H1 (cell line): ENCODE results near the gene DPF3. TPM values are rescaled to one million over a fixed set of nuclear protein-coding genes. Genes with fewer than 3 reads are reported as not detected.

Source experiments
- CTCF ChIA-PET: fragments of 300-600 bp; sonication (Branson Sonifier 250); formaldehyde crosslinking; loops from one replicate; lab custom pipeline; 2021; ENCODE audit not compliant: partially characterized antibody; lab: Charles Lee
- POLR2A ChIA-PET: fragments of 300-600 bp; sonication (Branson Sonifier 250); formaldehyde crosslinking; loops from one replicate; lab custom pipeline; 2021; ENCODE audit warnings: inconsistent platforms; ENCODE audit not compliant: partially characterized antibody; lab: Charles Lee
- DNase-seq, 2 experiments: peaks; one replicate each; pipeline versions ENCODE4 v3.0.0 to v3.0.0-alpha.2; 2010 to 2022; ENCODE audit warnings: low spot score in 2 of 2, low read depth in 1 of 2, mixed read lengths in 1 of 2
- FAIRE-seq: peaks from 2 replicates; lab custom pipeline; 2011; peaks lifted over from hg19 to GRCh38; lab: Jason Lieb, UNC
- H2AFZ ChIP-seq: 2 replicates; pipeline ENCODE4 v1.8.1; 2012; ENCODE audit warnings: low read length, inconsistent platforms
- H2AK5ac ChIP-seq: 2 replicates; pipeline ENCODE4 v1.6.1; 2013; ENCODE audit warnings: low read depth, low read length
- H2BK120ac ChIP-seq: replicated peaks from 2 replicates; pipeline ENCODE3; 2013; ENCODE audit warnings: low read depth, low read length, inconsistent platforms
- H2BK12ac ChIP-seq: 2 replicates; pipeline ENCODE4 v1.6.1; 2013; ENCODE audit warnings: low read depth, low read length
- H2BK15ac ChIP-seq: 2 replicates; pipeline ENCODE4 v1.6.1; 2013; ENCODE audit warnings: low read length
- H2BK20ac ChIP-seq: 2 replicates; pipeline ENCODE4 v1.6.1; 2013; ENCODE audit warnings: low read length
- H2BK5ac ChIP-seq: 2 replicates; pipeline ENCODE4 v1.6.1; 2013; ENCODE audit warnings: low read depth, low read length
- H3K14ac ChIP-seq: 2 replicates; pipeline ENCODE4 v1.6.1; 2013; ENCODE audit warnings: inconsistent platforms; ENCODE audit not compliant: insufficient read length
- H3K18ac ChIP-seq: 2 replicates; pipeline ENCODE4 v1.6.1; 2013; ENCODE audit warnings: low read length; ENCODE audit errors: extremely low read depth
- H3K23ac ChIP-seq: 2 replicates; pipeline ENCODE4 v1.6.1; 2013; ENCODE audit warnings: inconsistent platforms; ENCODE audit not compliant: insufficient read length
- H3K23me2 ChIP-seq: 2 replicates; pipeline ENCODE4 v1.6.1; 2013; ENCODE audit warnings: low read depth, low read length
- H3K27ac ChIP-seq: 2 replicates; pipeline ENCODE4 v1.6.1; 2011; ENCODE audit warnings: low read depth, low read length, inconsistent platforms
- H3K27me3 ChIP-seq, 4 experiments: replicated peaks in 1 of 4; 1 replicate in 1 of 4; 2 replicates in 3 of 4; pipeline versions ENCODE4 v1.6.1 to v1.8.1; 2011 to 2013; ENCODE audit warnings: low read length in 3 of 4, mild to moderate bottlenecking in 3 of 4, inconsistent platforms in 2 of 4, mixed read lengths in 2 of 4, moderate library complexity in 1 of 4; ENCODE audit not compliant: control insufficient read depth in 3 of 4, insufficient read depth in 3 of 4; ENCODE audit errors: extremely low read depth in 1 of 4
- H3K36me3 ChIP-seq, 4 experiments: 2 replicates each; pipeline versions ENCODE4 v1.6.1 to v1.8.1; 2011 to 2013; ENCODE audit warnings: mild to moderate bottlenecking in 4 of 4, low read length in 3 of 4, moderate library complexity in 2 of 4, control low read depth in 1 of 4, inconsistent platforms in 1 of 4; ENCODE audit not compliant: insufficient read depth in 4 of 4, control insufficient read depth in 2 of 4
- H3K4ac ChIP-seq: replicated peaks from 2 replicates; pipeline ENCODE3; 2013; ENCODE audit warnings: low read length, low read depth, mixed read lengths, inconsistent platforms; ENCODE audit not compliant: insufficient read length
- H3K4me1 ChIP-seq, 4 experiments: replicated peaks in 1 of 4; 1 replicate in 1 of 4; 2 replicates in 3 of 4; pipeline versions ENCODE4 v1.6.1 to v1.8.1; 2011 to 2013; ENCODE audit warnings: low read length in 3 of 4, inconsistent platforms in 2 of 4, mixed read lengths in 1 of 4; ENCODE audit not compliant: insufficient read depth in 4 of 4, control insufficient read depth in 3 of 4
- H3K4me2 ChIP-seq, 2 experiments: 2 replicates each; pipeline versions ENCODE4 v1.6.1 to v1.8.1; 2011 to 2013; ENCODE audit warnings: low read depth in 2 of 2, low read length in 2 of 2, control low read depth in 1 of 2, inconsistent platforms in 1 of 2, mild to moderate bottlenecking in 1 of 2; ENCODE audit not compliant: insufficient read depth in 1 of 2
- H3K4me3 ChIP-seq, 4 experiments: fragments of 200-600, 300-600 bp in 1 of 4; sonication (generic), shearing (Covaris generic), sonication (Bioruptor Twin) in 1 of 4; 2 replicates each; pipeline versions ENCODE4 v1.5.1 to v1.8.1; 2011 to 2016; ENCODE audit warnings: low read length in 4 of 4, low read depth in 3 of 4, control low read depth in 2 of 4, inconsistent platforms in 2 of 4, mild to moderate bottlenecking in 2 of 4, mixed read lengths in 1 of 4, moderate library complexity in 1 of 4; ENCODE audit not compliant: insufficient read depth in 2 of 4; ENCODE audit errors: extremely low read depth in 1 of 4
- H3K56ac ChIP-seq: replicated peaks from 2 replicates; pipeline ENCODE3; 2013; ENCODE audit warnings: low read depth, mild to moderate bottlenecking, mixed read lengths, low read length, inconsistent platforms; ENCODE audit not compliant: insufficient read length
- H3K79me1 ChIP-seq: 2 replicates; pipeline ENCODE4 v1.6.1; 2013; ENCODE audit warnings: low read depth, low read length, control low read depth
- H3K79me2 ChIP-seq, 2 experiments: 2 replicates each; pipeline versions ENCODE4 v1.6.1 to v1.8.1; 2012 to 2013; ENCODE audit warnings: low read length in 2 of 2, mild to moderate bottlenecking in 2 of 2, inconsistent platforms in 1 of 2; ENCODE audit not compliant: insufficient read depth in 2 of 2, control insufficient read depth in 1 of 2
- H3K9ac ChIP-seq, 4 experiments: replicated peaks in 1 of 4; 1 replicate in 1 of 4; 2 replicates in 3 of 4; pipeline versions ENCODE4 v1.6.1 to v1.8.1; 2011 to 2013; ENCODE audit warnings: low read depth in 3 of 4, low read length in 3 of 4, control low read depth in 2 of 4, mild to moderate bottlenecking in 2 of 4, moderate library complexity in 2 of 4, inconsistent platforms in 1 of 4; ENCODE audit errors: extremely low read depth in 1 of 4
- H3K9me3 ChIP-seq, 2 experiments: 2 replicates each; pipeline versions ENCODE4 v1.6.1 to v1.8.1; 2012 to 2013; ENCODE audit warnings: mild to moderate bottlenecking in 2 of 2, moderate library complexity in 2 of 2, control low read depth in 1 of 2, inconsistent platforms in 1 of 2, low read depth in 1 of 2, low read length in 1 of 2, mixed read lengths in 1 of 2; ENCODE audit not compliant: insufficient read depth in 2 of 2
- H4K20me1 ChIP-seq, 2 experiments: replicated peaks in 1 of 2; 2 replicates each; pipeline versions ENCODE3 to v1.8.1; 2011 to 2013; ENCODE audit warnings: inconsistent platforms in 2 of 2, low read length in 2 of 2, mild to moderate bottlenecking in 1 of 2; ENCODE audit not compliant: insufficient read depth in 2 of 2, control insufficient read depth in 1 of 2
- H4K5ac ChIP-seq: 2 replicates; pipeline ENCODE4 v1.6.1; 2013; ENCODE audit warnings: low read length, low read depth, mixed read lengths, inconsistent platforms; ENCODE audit not compliant: insufficient read length
- H4K8ac ChIP-seq: 2 replicates; pipeline ENCODE4 v1.8.0; 2013; ENCODE audit warnings: mild to moderate bottlenecking, moderate library complexity, low read length, inconsistent platforms; ENCODE audit not compliant: insufficient read depth; ENCODE audit errors: extremely low read depth
- H4K91ac ChIP-seq: replicated peaks from 2 replicates; pipeline ENCODE3; 2013; ENCODE audit warnings: low read length, mixed read lengths, inconsistent platforms; ENCODE audit not compliant: insufficient read length
- CBX5 ChIP-seq: fragments of 300-800, 300-1000 bp; sonication (generic); IDR thresholded peaks from 2 replicates; pipeline ENCODE4 v1.7.1; 2016; ENCODE audit warnings: antibody characterized with exemption, low read length, low read depth
- HDAC2 ChIP-seq, 2 experiments: fragments of 300-600 bp in 1 of 2; sonication (generic) in 1 of 2; IDR thresholded peaks; 2 replicates each; pipeline ENCODE4 v1.6.1; 2011 to 2012; ENCODE audit warnings: low read depth in 2 of 2, low read length in 2 of 2, mild to moderate bottlenecking in 2 of 2, moderate library complexity in 2 of 2, borderline replicate concordance in 1 of 2, inconsistent platforms in 1 of 2
- KDM1A ChIP-seq: fragments of 200-600, 300-600 bp; sonication (generic); IDR thresholded peaks from 2 replicates; pipeline ENCODE4 v1.7.1; 2016; ENCODE audit warnings: mild to moderate bottlenecking, low read length, borderline replicate concordance
- RFX5 ChIP-seq: IDR thresholded peaks from 2 replicates; pipeline ENCODE4 v1.6.1; 2011; ENCODE audit warnings: low read depth, low read length, improper control_type of control experiment, borderline replicate concordance
- YY1 ChIP-seq: IDR thresholded peaks from 2 replicates; pipeline ENCODE4 v1.6.1; 2011; ENCODE audit warnings: low read depth, mild to moderate bottlenecking, low read length
- WGBS, 2 experiments: shearing (Covaris generic) in 1 of 2; methylation state at CpG; one replicate each; pipeline versions ENCODE4 v1.1.6 to v1.1.7; 2013 to 2015; ENCODE audit warnings: low lambda C conversion rate in 2 of 2, mixed read lengths in 2 of 2, inconsistent platforms in 1 of 2, low coverage in 1 of 2, missing lambda C conversion rate in 1 of 2; ENCODE audit not compliant: insufficient replicate concordance in 2 of 2, insufficient coverage in 1 of 2, insufficient read length in 1 of 2; ENCODE audit errors: extremely low coverage in 1 of 2, missing lambda C conversion rate in 1 of 2; 5-methylcytosine and 5-hydroxymethylcytosine counted together
- polyA plus RNA-seq, 7 experiments: library from polyadenylated mRNA; depleted of rRNA in 3 of 7; stranded (reverse) in 5 of 7; unstranded in 2 of 7; fragments of >200 nt in 5 of 7; fragments of 200-250 nt in 2 of 7; gene quantifications; 1 replicate in 5 of 7; 2 replicates in 1 of 7; 4 replicates in 1 of 7; pipeline versions ENCODE4 v1.2.1 to v1.2.3, GENCODE V29; 2011 to 2013; ENCODE audit warnings: missing spikeins in 2 of 7, mixed read lengths in 2 of 7
- total RNA-seq: library from RNA; stranded (reverse); fragmentation: NEBNext Ultra II Directional; extraction: Animal tissue kit (Norgen Biotek cat#: 25700); gene quantifications from 2 replicates; pipeline ENCODE4 v1.2.1, GENCODE V29; 2021

Gene DPF3
- total and polyA plus RNA-seq, 2 of the 8 experiments (the other 6 are each of a cell fraction or from before 2014, with no cell fraction given): 0.19 TPM; not detected in 1

DNA sequence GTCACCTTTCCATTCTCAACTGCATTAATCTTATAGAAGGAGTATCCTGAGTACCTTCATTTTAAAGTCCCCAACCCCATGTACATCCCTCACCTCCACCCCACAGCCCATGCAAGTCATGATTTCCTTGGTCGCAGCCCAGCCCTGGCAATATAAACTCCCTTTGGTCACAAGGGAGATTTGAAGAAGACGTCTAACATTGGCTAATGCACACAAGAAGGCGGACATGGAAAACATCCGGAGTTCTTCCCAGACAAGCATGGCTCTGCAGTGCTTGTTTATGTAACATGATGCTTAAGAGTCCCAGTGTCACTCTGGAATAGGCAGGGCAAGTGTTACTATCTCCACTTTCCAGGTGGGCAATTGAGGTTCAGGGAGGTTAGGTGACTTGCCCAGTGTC, 277.6 kb downstream of the DPF3 start:
- DNase-seq (peak in 1 of 2 experiments; percentile 19), FAIRE-seq (no peak)
- Histone ChIP-seq H2BK20ac (no peak overlapping the region), H3K27ac (no peak overlapping the region), H3K36me3 (no peaks in the 10 kb centered on the region), H3K9me3 (no peaks in the 10 kb centered on the region), H3K23ac (no peak overlapping the region), H3K9ac (no peak overlapping the region), H3K79me2 (no peaks in the 10 kb centered on the region), H3K23me2 (no peaks in the 10 kb centered on the region; the same call in 1 of the 2 replicates), H2BK15ac (no peak overlapping the region), H3K4ac (no peak overlapping the region), H4K5ac (no peak overlapping the region), H3K4me3 (no peak overlapping the region), H2AK5ac (no peak overlapping the region), H3K4me1 (peaks cover 0 to 4% (median 3%) of the 10 kb centered on the region in 4 experiments; a peak in 4 of 7 replicates), H4K20me1 (no peaks in the 10 kb centered on the region), H3K14ac (no peak overlapping the region), H4K91ac (no peak overlapping the region), H4K8ac (no peak overlapping the region), H3K79me1 (no peaks in the 10 kb centered on the region), H3K27me3 (no peaks in the 10 kb centered on the region; a peak in 2 of 7 replicates), H3K18ac (no peak overlapping the region), H2BK120ac (no peak overlapping the region), H2BK5ac (no peak overlapping the region), H2AFZ (no peak overlapping the region), H3K56ac (no peak overlapping the region), H2BK12ac (no peak overlapping the region), H3K4me2 (no peak overlapping the region)
- 66% methylated on average over 4 of the region's 4 CpGs; no CpG with 5 or more reads in 1 of the 2 experiments for WGBS, 2 experiments
- TF ChIP-seq CBX5 (no peak), YY1 (no peak), HDAC2 (IDR thresholded peaks at IDR 0.05; ENCODE audit: borderline replicate concordance in 1 of 2, low read depth in 2 of 2, low read length in 2 of 2) (no peak), RFX5 (no peak), KDM1A (no peak)
- POLR2A ChIA-PET: no interaction called here
- CTCF ChIA-PET: interaction anchor here (0.5 to 2.3 kb wide), 2 partner anchors 18 to 261 kb away, joined by 3 to 8 read pairs; no protein-coding TSS in a partner anchor
